ENCODE measurements around the gene PI4K2B.

The PI4K2B gene

DNA sequence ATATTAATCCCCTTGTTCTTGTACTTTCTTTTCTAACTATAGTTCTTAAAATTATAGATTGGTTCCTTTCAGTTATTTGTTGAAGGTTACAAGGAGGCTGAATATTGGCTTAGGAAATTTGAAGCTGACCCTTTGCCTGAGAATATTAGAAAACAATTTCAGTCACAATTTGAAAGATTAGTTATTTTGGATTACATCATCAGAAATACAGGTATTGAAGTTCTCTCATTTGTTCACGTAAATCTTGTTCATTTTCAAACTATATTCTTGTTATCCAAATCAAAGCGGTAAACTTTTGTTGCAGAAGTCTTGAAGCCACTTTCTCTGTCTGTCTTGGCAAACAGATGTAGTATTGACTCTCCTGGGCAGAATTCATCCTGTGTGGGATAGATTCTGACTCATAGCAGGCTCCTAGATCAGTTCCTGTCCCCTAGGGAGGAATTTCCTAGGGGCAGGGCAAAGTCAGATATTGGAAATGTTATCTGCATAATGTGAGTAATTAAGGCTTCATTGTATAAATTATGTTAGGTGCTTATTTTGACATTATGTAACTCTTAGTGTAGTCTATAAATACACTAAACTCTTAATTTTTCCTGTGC lies 25.2 kb downstream of the PI4K2B start:
- H3K27ac ChIP-seq: no peak overlapping the region
- peak; percentile 38 for DNase-seq (ENCODE audit: low spot score)
- TF ChIP-seq CTCF (conservative IDR thresholded peaks at IDR 0.05; ENCODE audit: low read depth): no peak
- CTCF ChIA-PET: no interaction called here
- POLR2A ChIA-PET (ENCODE audit: low non-redundant PET): no interaction called here

GRCh38 chr4:25271866-25272265 lies 38.0 kb downstream of the PI4K2B start:
- no peak for TF ChIP-seq CTCF (conservative IDR thresholded peaks at IDR 0.05; ENCODE audit: low read depth)
- no peak for DNase-seq (ENCODE audit: low spot score)
- ChIA-PET POLR2A (ENCODE audit: low non-redundant PET) (no interaction called here), CTCF (no interaction called here)
- H3K27ac ChIP-seq: no peak overlapping the region

DNA sequence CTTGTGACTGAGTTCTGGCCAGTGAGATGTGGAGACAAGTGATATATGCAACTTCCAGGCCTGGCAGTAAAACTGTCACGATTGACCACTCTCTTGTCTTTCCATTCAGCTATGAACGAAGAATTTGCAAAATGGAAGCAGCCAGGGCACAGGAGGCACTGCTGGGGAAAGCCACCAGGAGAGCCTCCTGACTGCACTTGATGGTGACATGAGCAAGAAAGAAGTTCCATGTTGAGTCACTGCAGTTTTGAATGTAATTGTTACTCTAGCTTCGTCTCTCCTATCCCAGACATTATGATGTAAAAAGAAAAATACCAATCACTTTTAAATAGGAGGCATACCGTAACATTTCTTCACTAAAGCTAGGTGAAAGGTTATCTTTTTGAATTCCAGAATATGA lies 46.4 kb downstream of the PI4K2B start:
- no peak for TF ChIP-seq CTCF (conservative IDR thresholded peaks at IDR 0.05; ENCODE audit: low read depth)
- ChIA-PET POLR2A (ENCODE audit: low non-redundant PET) (no interaction called here), CTCF (interaction anchor here (0.6 kb wide), 1 partner anchor 135 kb away, joined by 3 read pairs; no protein-coding TSS in a partner anchor)
- H3K27ac ChIP-seq: no peak overlapping the region
- DNase-seq (ENCODE audit: low spot score): no peak

- POLR2A ChIA-PET (ENCODE audit: low non-redundant PET): no interaction called here
- CTCF ChIA-PET: interaction anchor here (0.6 to 0.7 kb wide), 3 partner anchors 15 to 282 kb away, joined by 3 to 9 read pairs (median 3); no protein-coding TSS in a partner anchor
- no peak for TF ChIP-seq CTCF (conservative IDR thresholded peaks at IDR 0.05; ENCODE audit: low read depth)
- no peak overlapping the region for H3K27ac ChIP-seq
- no peak for DNase-seq (ENCODE audit: low spot score)
Observed at GRCh38 chr4:25283948-25284347, 50.1 kb downstream of the PI4K2B start.

GRCh38 chr4:25284466-25284865 lies 50.6 kb downstream of the PI4K2B start:
- ChIA-PET CTCF (interaction anchor here (0.7 kb wide), 1 partner anchor 281 kb away, joined by 3 read pairs; no protein-coding TSS in a partner anchor), POLR2A (ENCODE audit: low non-redundant PET) (no interaction called here)
- no peak for TF ChIP-seq CTCF (conservative IDR thresholded peaks at IDR 0.05; ENCODE audit: low read depth)
- no peak overlapping the region for H3K27ac ChIP-seq
- no peak for DNase-seq (ENCODE audit: low spot score)

DNA sequence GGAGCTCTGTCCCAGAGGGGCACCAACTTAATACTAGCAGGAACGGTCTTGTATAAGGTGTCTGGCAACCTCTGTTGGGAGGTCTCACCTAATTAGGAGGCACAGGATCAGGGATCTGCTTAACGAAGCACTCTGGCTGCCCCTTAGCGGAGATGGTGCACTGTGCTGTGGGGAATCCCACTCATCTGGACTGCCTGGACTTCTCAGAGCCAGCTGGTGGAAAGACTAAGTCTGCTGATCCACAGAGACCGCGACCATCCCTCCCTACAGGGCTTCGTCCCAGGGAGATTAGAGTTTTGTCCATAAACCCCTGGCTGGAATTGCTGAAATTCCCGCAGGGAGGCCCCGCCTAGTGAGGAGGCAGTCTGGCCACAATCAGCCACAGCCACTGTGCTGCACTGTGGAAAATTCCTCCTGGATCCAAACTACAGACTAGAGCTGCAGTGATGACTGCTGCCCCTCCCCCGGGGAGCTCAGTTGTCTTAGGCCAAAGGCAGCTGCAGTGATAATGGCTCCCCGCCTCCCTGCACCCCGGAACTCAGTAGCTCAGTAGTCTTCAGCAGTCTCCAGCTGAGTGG lies 56.7 kb downstream of the PI4K2B start:
- DNase-seq (ENCODE audit: low spot score): no peak
- TF ChIP-seq CTCF (conservative IDR thresholded peaks at IDR 0.05; ENCODE audit: low read depth): no peak
- no peak overlapping the region for H3K27ac ChIP-seq
- ChIA-PET POLR2A (ENCODE audit: low non-redundant PET) (no interaction called here), CTCF (interaction anchor here (0.6 kb wide), 1 partner anchor 113 kb away, joined by 3 read pairs; no protein-coding TSS in a partner anchor)

Measured in RWPE1 (cell line).